HEK293 (cell line): ENCODE results near the gene SLC25A11.

Experiments used
- CTCF ChIA-PET: fragments of 350-600 bp; formaldehyde crosslinking; extraction: SDS; loops from one replicate; lab custom pipeline; 2021; ENCODE audit warnings: antibody characterized with exemption; lab: Yijun Ruan, JAX
- POLR2A ChIA-PET: fragments of 300-600 bp; formaldehyde crosslinking; extraction: SDS; loops from one replicate; lab custom pipeline; 2020; ENCODE audit warnings: antibody characterized with exemption, inconsistent platforms; lab: Yijun Ruan, JAX
- H3K27ac ChIP-seq: fragments of 200-500 bp; sonication (Bioruptor generic); 2 replicates; pipeline ENCODE4 v1.5.1; 2014; ENCODE audit warnings: low read depth, low read length, control low read depth, inconsistent platforms; ENCODE audit errors: extremely low read depth
- H3K36me3 ChIP-seq, 2 experiments: fragments of 200-500 bp in 1 of 2; sonication (Bioruptor generic) in 1 of 2; 1 replicate in 1 of 2; 2 replicates in 1 of 2; pipeline ENCODE4 v1.5.1; 2014 to 2017; ENCODE audit warnings: inconsistent platforms in 2 of 2, low read length in 2 of 2; ENCODE audit not compliant: control insufficient read depth in 2 of 2, insufficient read depth in 1 of 2
- H3K4me1 ChIP-seq: fragments of 200-500 bp; sonication (Bioruptor generic); 2 replicates; pipeline ENCODE4 v1.5.1; 2014; ENCODE audit warnings: mild to moderate bottlenecking, low read length, inconsistent platforms; ENCODE audit not compliant: control insufficient read depth, insufficient read depth
- H3K4me3 ChIP-seq: 2 replicates; pipeline ENCODE4 v1.5.1; 2011; ENCODE audit warnings: low read depth, mild to moderate bottlenecking, control low read depth, low read length, moderate library complexity
- H3K9me3 ChIP-seq: fragments of 200-500 bp; sonication (Bioruptor generic); 2 replicates; pipeline ENCODE4 v1.5.1; 2014; ENCODE audit warnings: low read depth, low read length, inconsistent platforms; ENCODE audit not compliant: control insufficient read depth, insufficient read depth
- GLIS1 ChIP-seq: fragments of 450-650 bp; formaldehyde crosslinking; IDR thresholded peaks from 2 replicates; pipeline ENCODE4 v1.5.1; 2016; ENCODE audit warnings: missing biosample characterization, missing genetic modification characterization
- GLIS2 ChIP-seq: fragments of 450-650 bp; formaldehyde crosslinking; IDR thresholded peaks from 2 replicates; pipeline ENCODE4 v1.5.1; 2016; ENCODE audit warnings: missing biosample characterization, missing genetic modification characterization
- IKZF3 ChIP-seq: fragments of 450-650 bp; IDR thresholded peaks from 2 replicates; pipeline ENCODE4 v1.5.0; 2018; ENCODE audit warnings: missing biosample characterization, mild to moderate bottlenecking, missing genetic modification characterization, moderate library complexity
- KLF1 ChIP-seq: fragments of 450-650 bp; formaldehyde crosslinking; IDR thresholded peaks from 2 replicates; pipeline ENCODE4 v1.5.1; 2016; ENCODE audit warnings: missing biosample characterization, missing genetic modification characterization
- KLF10 ChIP-seq: fragments of 450-650 bp; IDR thresholded peaks from 2 replicates; pipeline ENCODE4 v1.5.1; 2018; ENCODE audit warnings: missing biosample characterization, mild to moderate bottlenecking, missing genetic modification characterization
- KLF8 ChIP-seq: fragments of 450-650 bp; formaldehyde crosslinking; IDR thresholded peaks from 2 replicates; pipeline ENCODE4 v1.5.1; 2016; ENCODE audit warnings: missing biosample characterization, missing genetic modification characterization
- KLF9 ChIP-seq: fragments of 450-650 bp; formaldehyde crosslinking; IDR thresholded peaks from 2 replicates; pipeline ENCODE4 v1.5.1; 2016; ENCODE audit warnings: missing biosample characterization, missing genetic modification characterization, low read depth
- ZFHX2 ChIP-seq: fragments of 450-650 bp; formaldehyde crosslinking; conservative IDR thresholded peaks from 2 replicates; pipeline ENCODE4 v1.5.1; 2016; ENCODE audit warnings: missing biosample characterization, missing genetic modification characterization
- ZNF10 ChIP-seq: fragments of 450-650 bp; formaldehyde crosslinking; IDR thresholded peaks from 2 replicates; pipeline ENCODE4 v1.5.1; 2017; ENCODE audit warnings: missing biosample characterization, missing genetic modification characterization
- ZNF2 ChIP-seq: fragments of 450-650 bp; formaldehyde crosslinking; IDR thresholded peaks from 2 replicates; pipeline ENCODE4 v1.5.1; 2016; ENCODE audit warnings: missing biosample characterization, missing genetic modification characterization
- ZNF311 ChIP-seq: fragments of 450-650 bp; formaldehyde crosslinking; IDR thresholded peaks from 2 replicates; pipeline ENCODE4 v1.5.1; 2017; ENCODE audit warnings: missing biosample characterization, missing genetic modification characterization, borderline replicate concordance
- ZNF335 ChIP-seq: fragments of 450-650 bp; formaldehyde crosslinking; conservative IDR thresholded peaks from 2 replicates; pipeline ENCODE4 v1.5.1; 2016; ENCODE audit warnings: missing biosample characterization, missing genetic modification characterization
- ZNF473 ChIP-seq: fragments of 450-650 bp; formaldehyde crosslinking; IDR thresholded peaks from 2 replicates; pipeline ENCODE4 v1.5.1; 2017; ENCODE audit warnings: missing biosample characterization, missing genetic modification characterization
- ZNF560 ChIP-seq: fragments of 450-650 bp; formaldehyde crosslinking; IDR thresholded peaks from 2 replicates; pipeline ENCODE4 v1.5.1; 2017; ENCODE audit warnings: missing biosample characterization, missing genetic modification characterization, borderline replicate concordance
- ZNF654 ChIP-seq: fragments of 450-650 bp; formaldehyde crosslinking; IDR thresholded peaks from 2 replicates; pipeline ENCODE4 v1.5.1; 2016; ENCODE audit warnings: low read depth, missing biosample characterization, missing genetic modification characterization
- ZNF670 ChIP-seq: fragments of 450-650 bp; formaldehyde crosslinking; IDR thresholded peaks from 2 replicates; pipeline ENCODE4 v1.5.1; 2016; ENCODE audit warnings: missing biosample characterization, missing genetic modification characterization, low read depth
- ZNF791 ChIP-seq: fragments of 450-650 bp; formaldehyde crosslinking; IDR thresholded peaks from 2 replicates; pipeline ENCODE4 v1.5.1; 2016; ENCODE audit warnings: missing biosample characterization, missing genetic modification characterization
- TF ChIP-seq, protein P1 (sequence below): fragments of 450-650 bp; formaldehyde crosslinking; IDR thresholded peaks from 2 replicates; pipeline ENCODE4 v1.5.1; 2016; ENCODE audit warnings: missing biosample characterization, missing genetic modification characterization
- TF ChIP-seq, protein P2 (sequence below): fragments of 450-650 bp; formaldehyde crosslinking; IDR thresholded peaks from 2 replicates; pipeline ENCODE4 v1.5.1; 2016; ENCODE audit warnings: missing biosample characterization, missing genetic modification characterization
- TF ChIP-seq, protein P3 (sequence below): fragments of 450-650 bp; formaldehyde crosslinking; IDR thresholded peaks from 2 replicates; pipeline ENCODE4 v1.5.1; 2016; ENCODE audit warnings: missing biosample characterization, missing genetic modification characterization
- TF ChIP-seq, protein P4 (sequence below): fragments of 450-650 bp; formaldehyde crosslinking; IDR thresholded peaks from 2 replicates; pipeline ENCODE4 v1.5.1; 2016; ENCODE audit warnings: missing biosample characterization, missing genetic modification characterization
- TF ChIP-seq, protein P5 (sequence below): fragments of 450-650 bp; formaldehyde crosslinking; IDR thresholded peaks from 2 replicates; pipeline ENCODE4 v1.5.1; 2017; ENCODE audit warnings: missing biosample characterization, missing genetic modification characterization

The SLC25A11 gene

DNA sequence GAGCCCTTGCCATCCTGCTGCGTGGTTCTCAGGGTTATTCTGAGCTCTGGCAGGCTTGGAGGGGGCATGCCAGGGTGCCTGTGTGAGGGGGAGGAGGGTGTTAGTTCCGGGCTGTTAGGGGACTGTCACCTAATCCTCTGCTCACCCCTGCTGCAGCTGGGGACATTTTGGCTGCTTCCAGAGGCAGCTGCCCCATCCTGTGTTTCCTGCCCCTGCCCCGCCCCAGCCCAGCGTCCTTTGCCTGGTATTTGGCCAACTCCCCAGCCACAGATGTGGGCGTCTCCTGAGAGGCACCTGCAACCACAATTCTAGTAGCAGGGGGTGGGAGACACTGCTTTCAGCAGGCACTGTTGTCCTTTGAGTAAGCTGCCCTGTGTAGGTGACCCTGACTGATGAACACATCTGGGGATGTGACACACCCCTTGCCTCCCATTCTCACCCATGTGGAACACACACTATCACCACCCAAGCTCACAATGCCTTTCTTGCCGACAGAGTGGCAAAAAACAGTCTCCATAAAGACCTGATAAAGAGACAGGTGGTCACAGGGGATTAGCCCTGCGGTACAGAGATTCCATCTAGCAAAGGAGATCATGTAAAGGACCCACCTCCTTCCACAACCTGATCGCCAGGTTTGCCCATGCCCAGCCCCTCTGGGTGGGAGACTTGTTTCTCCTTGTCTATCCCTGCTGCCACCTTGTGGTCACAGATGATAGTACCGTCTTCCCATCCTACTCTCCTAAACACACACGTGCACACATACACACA, 36.6 kb downstream of the SLC25A11 start, which contains the start of gene CHRNE (continued):
- TF ChIP-seq, protein P1, sequence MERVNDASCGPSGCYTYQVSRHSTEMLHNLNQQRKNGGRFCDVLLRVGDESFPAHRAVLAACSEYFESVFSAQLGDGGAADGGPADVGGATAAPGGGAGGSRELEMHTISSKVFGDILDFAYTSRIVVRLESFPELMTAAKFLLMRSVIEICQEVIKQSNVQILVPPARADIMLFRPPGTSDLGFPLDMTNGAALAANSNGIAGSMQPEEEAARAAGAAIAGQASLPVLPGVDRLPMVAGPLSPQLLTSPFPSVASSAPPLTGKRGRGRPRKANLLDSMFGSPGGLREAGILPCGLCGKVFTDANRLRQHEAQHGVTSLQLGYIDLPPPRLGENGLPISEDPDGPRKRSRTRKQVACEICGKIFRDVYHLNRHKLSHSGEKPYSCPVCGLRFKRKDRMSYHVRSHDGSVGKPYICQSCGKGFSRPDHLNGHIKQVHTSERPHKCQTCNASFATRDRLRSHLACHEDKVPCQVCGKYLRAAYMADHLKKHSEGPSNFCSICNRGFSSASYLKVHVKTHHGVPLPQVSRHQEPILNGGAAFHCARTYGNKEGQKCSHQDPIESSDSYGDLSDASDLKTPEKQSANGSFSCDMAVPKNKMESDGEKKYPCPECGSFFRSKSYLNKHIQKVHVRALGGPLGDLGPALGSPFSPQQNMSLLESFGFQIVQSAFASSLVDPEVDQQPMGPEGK (tag by site-specific recombination): peak; percentile 11; the same call in 1 of the 2 replicates
- no peak for TF ChIP-seq ZNF560
- TF ChIP-seq ZNF654 (tag by site-specific recombination): peak; percentile 76
- TF ChIP-seq ZFHX2 (tag by site-specific recombination): peak; percentile 72
- no peak for TF ChIP-seq ZNF10 (tag by site-specific recombination)
- peak; percentile 72; the same call in 1 of the 2 replicates for TF ChIP-seq KLF9 (tag by site-specific recombination)
- TF ChIP-seq ZNF473 (tag by site-specific recombination): no peak
- no peak for TF ChIP-seq ZNF791 (tag by site-specific recombination)
- TF ChIP-seq, protein P2, sequence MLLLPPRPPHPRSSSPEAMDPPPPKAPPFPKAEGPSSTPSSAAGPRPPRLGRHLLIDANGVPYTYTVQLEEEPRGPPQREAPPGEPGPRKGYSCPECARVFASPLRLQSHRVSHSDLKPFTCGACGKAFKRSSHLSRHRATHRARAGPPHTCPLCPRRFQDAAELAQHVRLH: no peak
- peak; percentile 40; the same call in 1 of the 2 replicates for TF ChIP-seq GLIS2 (tag by site-specific recombination)
- TF ChIP-seq KLF1 (tag by site-specific recombination): peak; percentile 90
- no peak for TF ChIP-seq ZNF311 (tag by site-specific recombination)
- TF ChIP-seq ZNF335 (tag by site-specific recombination): no peak
- peak; percentile 51; the same call in 1 of the 2 replicates for TF ChIP-seq KLF8 (tag by site-specific recombination)
- TF ChIP-seq GLIS1 (tag by site-specific recombination): 0 out of 2 replicates have a peak, but pooled peaks have one; percentile 12
- peak; percentile 52; the same call in 1 of the 2 replicates for TF ChIP-seq KLF10 (tag by site-specific recombination)
- TF ChIP-seq, protein P3, sequence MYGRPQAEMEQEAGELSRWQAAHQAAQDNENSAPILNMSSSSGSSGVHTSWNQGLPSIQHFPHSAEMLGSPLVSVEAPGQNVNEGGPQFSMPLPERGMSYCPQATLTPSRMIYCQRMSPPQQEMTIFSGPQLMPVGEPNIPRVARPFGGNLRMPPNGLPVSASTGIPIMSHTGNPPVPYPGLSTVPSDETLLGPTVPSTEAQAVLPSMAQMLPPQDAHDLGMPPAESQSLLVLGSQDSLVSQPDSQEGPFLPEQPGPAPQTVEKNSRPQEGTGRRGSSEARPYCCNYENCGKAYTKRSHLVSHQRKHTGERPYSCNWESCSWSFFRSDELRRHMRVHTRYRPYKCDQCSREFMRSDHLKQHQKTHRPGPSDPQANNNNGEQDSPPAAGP (tag by site-specific recombination): 0 out of 2 replicates have a peak, but pooled peaks have one; percentile 24
- no peak for TF ChIP-seq ZNF670
- TF ChIP-seq, protein P4, sequence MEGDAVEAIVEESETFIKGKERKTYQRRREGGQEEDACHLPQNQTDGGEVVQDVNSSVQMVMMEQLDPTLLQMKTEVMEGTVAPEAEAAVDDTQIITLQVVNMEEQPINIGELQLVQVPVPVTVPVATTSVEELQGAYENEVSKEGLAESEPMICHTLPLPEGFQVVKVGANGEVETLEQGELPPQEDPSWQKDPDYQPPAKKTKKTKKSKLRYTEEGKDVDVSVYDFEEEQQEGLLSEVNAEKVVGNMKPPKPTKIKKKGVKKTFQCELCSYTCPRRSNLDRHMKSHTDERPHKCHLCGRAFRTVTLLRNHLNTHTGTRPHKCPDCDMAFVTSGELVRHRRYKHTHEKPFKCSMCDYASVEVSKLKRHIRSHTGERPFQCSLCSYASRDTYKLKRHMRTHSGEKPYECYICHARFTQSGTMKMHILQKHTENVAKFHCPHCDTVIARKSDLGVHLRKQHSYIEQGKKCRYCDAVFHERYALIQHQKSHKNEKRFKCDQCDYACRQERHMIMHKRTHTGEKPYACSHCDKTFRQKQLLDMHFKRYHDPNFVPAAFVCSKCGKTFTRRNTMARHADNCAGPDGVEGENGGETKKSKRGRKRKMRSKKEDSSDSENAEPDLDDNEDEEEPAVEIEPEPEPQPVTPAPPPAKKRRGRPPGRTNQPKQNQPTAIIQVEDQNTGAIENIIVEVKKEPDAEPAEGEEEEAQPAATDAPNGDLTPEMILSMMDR (tag by site-specific recombination): peak; percentile 81

DNA sequence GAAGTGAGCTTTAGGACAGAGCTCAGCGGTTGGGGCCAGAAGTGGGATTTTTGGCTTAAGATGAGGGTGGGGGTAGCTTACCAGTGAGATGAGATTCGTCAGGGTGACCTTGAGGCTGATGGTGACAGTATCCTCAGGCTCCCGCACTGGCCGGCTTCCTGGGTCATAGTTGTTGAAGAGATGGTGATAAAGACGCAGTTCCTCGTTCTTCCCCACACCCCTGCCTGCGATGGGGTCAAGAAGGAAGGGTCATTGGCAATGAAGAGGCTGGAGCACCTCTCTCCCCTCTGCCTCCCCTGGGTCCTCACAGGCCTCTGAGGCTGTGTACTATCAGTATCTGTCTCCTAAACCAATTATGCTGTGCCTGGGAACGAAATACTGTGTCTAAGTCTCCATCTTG, 37.3 kb downstream of the SLC25A11 start:
- no peak overlapping the region for H3K27ac ChIP-seq
- no peak overlapping the region for H3K4me3 ChIP-seq
- H3K36me3 ChIP-seq: peaks cover 0 to 22% of the 10 kb centered on the region in 2 experiments; a peak in 1 of 3 replicates
- no peak for TF ChIP-seq ZNF2 (tag by site-specific recombination)
- TF ChIP-seq IKZF3: no peak
- TF ChIP-seq, protein P5, sequence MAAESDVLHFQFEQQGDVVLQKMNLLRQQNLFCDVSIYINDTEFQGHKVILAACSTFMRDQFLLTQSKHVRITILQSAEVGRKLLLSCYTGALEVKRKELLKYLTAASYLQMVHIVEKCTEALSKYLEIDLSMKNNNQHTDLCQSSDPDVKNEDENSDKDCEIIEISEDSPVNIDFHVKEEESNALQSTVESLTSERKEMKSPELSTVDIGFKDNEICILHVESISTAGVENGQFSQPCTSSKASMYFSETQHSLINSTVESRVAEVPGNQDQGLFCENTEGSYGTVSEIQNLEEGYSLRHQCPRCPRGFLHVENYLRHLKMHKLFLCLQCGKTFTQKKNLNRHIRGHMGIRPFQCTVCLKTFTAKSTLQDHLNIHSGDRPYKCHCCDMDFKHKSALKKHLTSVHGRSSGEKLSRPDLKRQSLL (tag by site-specific recombination): no peak
- H3K4me1 ChIP-seq: peaks cover 3% of the 10 kb centered on the region; the same call in 1 of the 2 replicates
- no peaks in the 10 kb centered on the region for H3K9me3 ChIP-seq
- ChIA-PET POLR2A (interaction anchor here (2.0 kb wide), 1 partner anchor 112 kb away, joined by 4 read pairs; no protein-coding TSS in a partner anchor), CTCF (interaction anchor here (0.5 to 1.9 kb wide), 18 partner anchors 10 to 480 kb away, joined by 3 to 8 read pairs (median 3); partner anchors contain the start of genes RNF167 and SLC25A11)
